Fibroblast of mammary gland (primary cell): ENCODE measurements around the gene TFAP2E.

Experiments
- DNase-seq: peaks from one replicate; pipeline ENCODE4 v3.0.0-alpha.2; 2010; ENCODE audit warnings: low read depth
- H3K4me3 ChIP-seq: 2 replicates; pipeline ENCODE4 v1.5.1; 2011; ENCODE audit warnings: low read depth, mild to moderate bottlenecking, low read length, moderate library complexity; ENCODE audit not compliant: control insufficient read depth
- TF ChIP-seq, protein P1 (sequence below): conservative IDR thresholded peaks from 2 replicates; pipeline ENCODE4 v1.5.1; 2011; ENCODE audit warnings: low read depth, low read length, inconsistent platforms; ENCODE audit not compliant: control insufficient read depth, insufficient read depth

TFAP2E gene

DNA sequence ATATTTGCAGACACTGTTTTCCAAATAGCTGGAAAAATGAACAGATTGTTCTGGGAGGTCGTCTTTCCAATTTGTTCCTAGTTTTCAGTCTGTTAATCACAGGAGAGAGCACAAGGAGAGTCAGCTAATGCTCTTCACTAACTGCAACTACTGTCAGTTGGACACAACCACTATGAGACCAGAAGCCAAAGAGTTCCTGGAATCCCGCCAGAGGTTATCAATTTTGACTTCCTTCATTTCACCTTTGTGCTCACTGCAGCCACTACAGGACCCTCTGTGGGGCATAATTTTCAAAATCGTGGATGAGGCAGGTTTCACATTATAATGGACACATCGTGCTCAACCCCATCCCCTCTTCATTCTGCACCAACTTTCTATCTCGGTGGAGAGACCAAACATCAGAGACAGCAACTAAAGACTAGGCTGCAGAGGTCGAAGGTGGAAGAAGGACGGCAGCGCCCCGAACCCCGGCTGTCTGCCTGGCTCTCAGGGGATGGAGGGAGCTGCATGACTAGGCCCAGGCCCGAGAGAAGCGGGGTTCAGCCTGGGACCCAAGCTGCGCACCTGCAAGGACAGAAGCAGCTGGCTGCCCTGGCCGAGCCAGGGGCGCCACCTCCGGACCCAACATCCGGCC is 16.5 kb upstream of the TFAP2E start:
- TF ChIP-seq, protein P1, sequence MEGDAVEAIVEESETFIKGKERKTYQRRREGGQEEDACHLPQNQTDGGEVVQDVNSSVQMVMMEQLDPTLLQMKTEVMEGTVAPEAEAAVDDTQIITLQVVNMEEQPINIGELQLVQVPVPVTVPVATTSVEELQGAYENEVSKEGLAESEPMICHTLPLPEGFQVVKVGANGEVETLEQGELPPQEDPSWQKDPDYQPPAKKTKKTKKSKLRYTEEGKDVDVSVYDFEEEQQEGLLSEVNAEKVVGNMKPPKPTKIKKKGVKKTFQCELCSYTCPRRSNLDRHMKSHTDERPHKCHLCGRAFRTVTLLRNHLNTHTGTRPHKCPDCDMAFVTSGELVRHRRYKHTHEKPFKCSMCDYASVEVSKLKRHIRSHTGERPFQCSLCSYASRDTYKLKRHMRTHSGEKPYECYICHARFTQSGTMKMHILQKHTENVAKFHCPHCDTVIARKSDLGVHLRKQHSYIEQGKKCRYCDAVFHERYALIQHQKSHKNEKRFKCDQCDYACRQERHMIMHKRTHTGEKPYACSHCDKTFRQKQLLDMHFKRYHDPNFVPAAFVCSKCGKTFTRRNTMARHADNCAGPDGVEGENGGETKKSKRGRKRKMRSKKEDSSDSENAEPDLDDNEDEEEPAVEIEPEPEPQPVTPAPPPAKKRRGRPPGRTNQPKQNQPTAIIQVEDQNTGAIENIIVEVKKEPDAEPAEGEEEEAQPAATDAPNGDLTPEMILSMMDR: no peak
- DNase-seq: no peak
- H3K4me3 ChIP-seq: peak overlapping the region; percentile 91

DNA sequence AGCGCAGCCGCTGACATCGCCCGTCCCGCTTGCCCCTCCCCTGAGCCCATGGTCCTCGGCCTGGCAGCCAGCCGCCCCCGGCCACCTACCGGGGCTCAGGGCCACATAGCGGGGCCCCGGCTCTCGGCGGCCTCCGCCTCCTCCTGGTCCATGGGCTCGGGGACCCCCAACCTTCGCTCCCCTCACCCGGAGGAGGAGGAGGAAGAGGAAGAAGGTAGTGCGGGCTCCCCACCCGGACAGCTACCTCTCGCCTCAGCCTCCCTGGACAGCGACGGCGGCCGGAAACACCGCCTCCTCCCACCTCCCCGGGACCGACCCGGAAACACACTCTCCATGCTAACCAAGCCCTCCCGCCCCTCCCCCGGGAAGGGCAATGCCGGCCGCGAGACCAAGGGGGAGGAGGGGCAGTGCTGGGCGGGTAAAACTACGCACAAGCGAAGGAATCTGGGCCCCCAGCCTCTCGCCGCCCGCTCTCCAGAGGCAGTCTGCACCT is 15.9 kb upstream of the TFAP2E start, which contains the start of gene KIAA0319L:
Gene KIAA0319L (minus strand): TSS at position 286 of the 493 bp plus-strand sequence. CDS start 2,912 bp downstream, outside the sequence.
- peak within 1 kb of the TSS; percentile 91 for H3K4me3 ChIP-seq
- TF ChIP-seq, protein P1: no peak
- no peak for DNase-seq

GRCh38 chr1:35557611-35558373 is 15.3 kb upstream of the TFAP2E start, which contains the start of gene NCDN:
Gene NCDN (plus strand): TSS chr1:35557799. CDS start chr1:35558191, 392 bp downstream.
- TF ChIP-seq, protein P1: no peak

GRCh38 chr1:35558374-35559316 is 14.5 kb upstream of the TFAP2E start:
- TF ChIP-seq, protein P1: no peak
- no peak for DNase-seq
- peak overlapping the region; percentile 91 for H3K4me3 ChIP-seq

More at GRCh38 chr1:35557611-35558373, 15.3 kb upstream of the TFAP2E start, which contains the start of gene NCDN:
- peak within 1 kb of the TSS; percentile 91 for H3K4me3 ChIP-seq
- DNase-seq: peak; percentile 96

- TF ChIP-seq, protein P1: no peak
- H3K4me3 ChIP-seq: peak overlapping the region; percentile 91
- DNase-seq: no peak
Measured at GRCh38 chr1:35559317-35559944, 13.7 kb upstream of the TFAP2E start.
